ENCODE results near the gene GRHL1.

Gene GRHL1

DNA sequence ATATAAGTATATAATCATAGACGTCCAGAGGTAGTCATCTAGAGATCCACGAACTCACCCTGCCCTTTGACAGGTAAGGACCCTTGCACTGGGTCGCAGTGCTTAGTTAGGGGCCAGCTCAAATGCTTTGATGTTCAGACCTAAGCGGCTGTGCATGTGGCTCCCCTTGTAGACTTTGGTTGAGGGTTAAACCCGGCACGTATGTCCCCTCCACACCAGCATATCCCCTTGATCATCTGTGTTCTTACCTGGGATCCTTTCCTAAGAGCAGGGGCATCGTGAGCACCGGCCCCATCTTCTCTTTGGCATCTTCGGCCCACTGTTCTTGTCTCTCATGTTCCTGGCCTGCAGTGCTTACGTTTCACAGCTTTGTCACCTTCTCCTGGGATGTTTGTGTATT lies 31.4 kb downstream of the GRHL1 start:
- TF ChIP-seq, protein P1, sequence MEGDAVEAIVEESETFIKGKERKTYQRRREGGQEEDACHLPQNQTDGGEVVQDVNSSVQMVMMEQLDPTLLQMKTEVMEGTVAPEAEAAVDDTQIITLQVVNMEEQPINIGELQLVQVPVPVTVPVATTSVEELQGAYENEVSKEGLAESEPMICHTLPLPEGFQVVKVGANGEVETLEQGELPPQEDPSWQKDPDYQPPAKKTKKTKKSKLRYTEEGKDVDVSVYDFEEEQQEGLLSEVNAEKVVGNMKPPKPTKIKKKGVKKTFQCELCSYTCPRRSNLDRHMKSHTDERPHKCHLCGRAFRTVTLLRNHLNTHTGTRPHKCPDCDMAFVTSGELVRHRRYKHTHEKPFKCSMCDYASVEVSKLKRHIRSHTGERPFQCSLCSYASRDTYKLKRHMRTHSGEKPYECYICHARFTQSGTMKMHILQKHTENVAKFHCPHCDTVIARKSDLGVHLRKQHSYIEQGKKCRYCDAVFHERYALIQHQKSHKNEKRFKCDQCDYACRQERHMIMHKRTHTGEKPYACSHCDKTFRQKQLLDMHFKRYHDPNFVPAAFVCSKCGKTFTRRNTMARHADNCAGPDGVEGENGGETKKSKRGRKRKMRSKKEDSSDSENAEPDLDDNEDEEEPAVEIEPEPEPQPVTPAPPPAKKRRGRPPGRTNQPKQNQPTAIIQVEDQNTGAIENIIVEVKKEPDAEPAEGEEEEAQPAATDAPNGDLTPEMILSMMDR (conservative IDR thresholded peaks at IDR 0.05): no peak
- H3K27ac ChIP-seq: no peak overlapping the region

DNA sequence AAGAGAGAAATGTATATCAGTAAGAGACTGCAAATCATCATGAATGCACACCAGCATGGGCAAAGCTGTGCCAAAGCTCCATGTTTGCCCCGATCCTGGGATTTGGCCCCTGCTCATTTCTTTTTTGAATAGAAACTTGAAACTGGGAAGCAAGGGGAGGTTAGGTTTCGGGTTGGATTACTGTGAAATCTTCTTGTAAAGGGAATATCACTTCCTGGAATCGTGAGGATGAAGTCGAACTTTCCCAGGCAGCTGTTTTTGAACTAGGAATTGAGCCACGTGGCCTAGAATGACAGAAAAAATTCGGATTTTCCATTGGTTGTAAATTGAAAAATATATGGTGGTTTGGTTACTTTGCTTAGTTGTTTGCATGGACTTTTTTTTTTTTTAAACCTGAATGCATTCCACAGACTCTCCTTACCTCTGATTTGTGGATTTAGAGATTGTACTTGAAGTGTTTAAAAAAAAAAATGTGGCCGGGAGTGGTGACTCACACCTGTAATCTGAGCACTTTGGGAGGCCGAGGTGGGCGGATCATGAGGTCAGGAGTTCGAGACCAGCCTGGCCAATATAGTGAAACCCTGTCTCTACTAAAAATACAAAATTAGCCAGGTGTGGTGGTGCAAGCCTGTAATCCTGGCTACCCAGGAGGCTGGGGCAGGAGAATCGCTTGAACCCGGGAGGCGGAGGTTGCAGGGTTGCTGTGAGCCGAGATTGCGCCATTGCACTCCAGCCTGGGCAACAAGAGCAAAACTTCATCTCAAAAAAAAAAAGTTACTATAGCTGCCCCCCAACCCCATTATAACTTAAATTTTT lies 32.1 kb downstream of the GRHL1 start:
- H3K27ac ChIP-seq: no peak overlapping the region
- TF ChIP-seq, protein P1 (conservative IDR thresholded peaks at IDR 0.05): no peak

DNA sequence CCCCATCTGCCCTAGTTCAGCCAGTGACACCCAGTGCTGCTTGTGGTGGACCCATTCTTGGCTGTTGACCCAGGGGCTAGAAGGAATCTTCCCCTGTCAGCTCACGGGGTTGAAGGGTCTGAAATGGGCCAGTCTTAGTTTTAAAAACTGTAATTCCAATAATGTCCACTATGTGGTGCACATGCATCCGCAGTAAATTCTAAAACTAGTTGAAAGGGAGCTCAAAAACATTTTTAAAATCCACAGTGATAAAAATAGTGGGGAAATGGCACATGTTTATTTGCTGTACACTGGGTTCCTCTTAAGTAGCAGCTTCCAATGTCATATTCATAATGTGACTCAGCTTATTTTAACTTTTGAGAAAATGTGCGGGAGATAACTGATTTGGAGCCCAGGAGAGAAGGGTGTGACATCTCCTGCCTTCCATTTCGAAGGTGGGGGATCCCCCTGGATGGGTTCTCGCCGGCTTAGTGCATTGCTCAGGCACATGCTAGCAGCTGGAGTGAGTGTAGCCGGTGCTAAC lies 32.8 kb downstream of the GRHL1 start:
- TF ChIP-seq, protein P1 (conservative IDR thresholded peaks at IDR 0.05): peak; percentile 74
- H3K27ac ChIP-seq: no peak overlapping the region

DNA sequence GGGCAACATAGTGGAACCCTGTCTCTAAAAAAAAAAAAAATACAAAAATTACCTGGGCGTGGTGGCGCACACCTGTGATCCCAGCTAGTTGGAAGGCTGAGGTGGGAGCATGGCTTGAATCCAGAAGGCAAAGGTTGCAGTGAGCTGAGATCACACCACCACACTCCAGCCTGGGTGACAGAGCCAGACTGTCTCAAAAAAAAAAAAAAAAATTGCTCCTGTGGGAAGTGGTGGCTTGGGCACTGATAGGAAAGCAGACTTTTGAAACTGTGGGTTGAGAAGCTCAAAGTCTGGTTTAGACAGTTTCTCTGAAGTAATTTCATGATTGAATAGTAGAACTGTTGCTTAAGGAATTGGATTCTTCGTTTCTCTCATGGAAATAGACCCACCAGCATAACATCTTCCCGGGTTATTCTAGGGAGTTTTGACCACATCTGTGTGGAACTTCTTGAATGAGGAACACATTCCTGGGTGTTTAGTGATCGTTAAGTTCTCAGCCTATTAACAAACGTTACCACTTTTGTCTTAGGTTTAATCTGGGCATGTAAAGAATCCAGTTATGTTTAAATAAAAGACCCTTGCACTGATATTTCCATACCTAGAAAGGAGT lies 33.5 kb downstream of the GRHL1 start:
- no peak overlapping the region for H3K27ac ChIP-seq

DNA sequence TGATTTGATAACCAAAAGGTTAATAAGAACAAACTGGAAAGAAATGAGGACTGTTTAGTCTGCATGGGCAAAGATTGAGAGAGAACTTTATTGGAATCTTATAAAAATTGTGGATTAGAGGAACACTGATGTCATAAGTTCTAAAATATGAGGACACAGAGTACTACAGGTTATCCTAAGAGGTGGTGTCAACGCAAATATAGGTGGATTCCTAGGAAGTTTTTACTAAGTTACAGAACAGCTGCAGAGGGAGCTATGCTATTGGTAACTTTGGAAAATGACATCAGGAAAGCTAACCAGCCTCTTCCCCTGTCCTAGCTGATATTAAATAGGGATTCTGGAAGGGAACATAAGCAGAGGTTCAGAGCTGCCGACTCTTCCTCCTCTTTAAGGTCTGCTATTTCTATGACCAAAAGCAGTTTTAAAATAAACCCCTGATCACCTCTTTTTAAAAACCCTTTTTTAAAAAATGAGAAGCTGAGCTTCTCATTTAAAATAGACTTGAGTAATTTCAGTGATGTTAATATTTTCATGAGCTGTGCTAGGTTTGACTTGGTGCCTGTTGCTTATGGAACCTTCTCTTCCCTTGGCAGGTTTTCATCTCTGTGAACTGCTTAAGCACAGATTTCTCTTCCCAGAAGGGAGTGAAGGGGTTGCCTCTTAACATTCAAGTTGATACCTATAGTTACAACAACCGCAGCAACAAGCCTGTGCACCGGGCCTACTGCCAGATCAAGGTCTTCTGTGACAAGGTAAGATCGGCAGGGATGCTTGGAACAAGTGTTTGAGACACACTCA lies 34.2 kb downstream of the GRHL1 start:
- TF ChIP-seq, protein P1 (conservative IDR thresholded peaks at IDR 0.05): no peak
- no peak overlapping the region for H3K27ac ChIP-seq

More for the DNA sequence above, 33.5 kb downstream of the GRHL1 start:
- TF ChIP-seq, protein P1 (conservative IDR thresholded peaks at IDR 0.05): no peak

DNA sequence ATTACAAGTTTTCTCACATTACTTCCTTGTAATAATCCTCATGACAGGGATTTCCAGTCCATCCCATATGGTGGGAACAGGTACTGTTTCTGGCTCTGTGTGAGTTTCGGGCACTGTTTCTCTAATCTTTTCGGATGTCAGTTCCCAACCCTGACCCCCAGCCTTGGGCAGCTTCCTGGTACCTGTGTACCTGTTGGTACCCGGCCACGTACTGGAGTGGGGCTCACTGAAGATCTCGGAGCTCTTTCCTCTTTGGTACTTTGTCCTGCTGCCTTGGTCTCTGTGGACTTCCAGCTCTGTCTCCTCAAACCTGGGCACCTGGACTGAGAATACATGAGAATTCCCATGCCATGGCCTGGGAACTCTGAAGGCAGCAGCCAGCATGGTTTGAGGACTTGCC lies 36.8 kb downstream of the GRHL1 start:
- TF ChIP-seq, protein P1 (conservative IDR thresholded peaks at IDR 0.05): no peak
- H3K27ac ChIP-seq: no peak overlapping the region

DNA sequence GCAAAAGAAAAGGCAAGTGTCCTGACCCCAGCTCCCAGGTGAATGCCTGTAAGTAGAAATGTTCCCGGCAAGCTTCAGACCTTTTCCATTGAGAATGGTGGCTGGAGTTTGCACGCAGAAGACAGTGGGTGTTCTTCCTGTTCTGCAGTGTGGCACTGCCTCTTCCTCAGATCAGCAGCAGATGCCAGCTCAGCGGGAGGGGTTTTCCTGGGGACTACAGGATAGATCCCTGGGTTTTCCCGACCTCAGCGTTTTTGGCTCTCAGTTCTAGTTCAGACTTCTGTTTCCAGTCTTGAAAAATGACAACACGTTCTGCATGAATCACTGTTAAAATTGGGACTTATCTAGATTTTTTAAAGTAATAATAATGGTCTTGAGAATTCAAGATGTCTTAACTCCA lies 39.2 kb downstream of the GRHL1 start:
- H3K27ac ChIP-seq: no peak overlapping the region
- TF ChIP-seq, protein P1 (conservative IDR thresholded peaks at IDR 0.05): no peak

All from VCaP (cell line).